ENCODE results near the gene OR6J1.

DNA sequence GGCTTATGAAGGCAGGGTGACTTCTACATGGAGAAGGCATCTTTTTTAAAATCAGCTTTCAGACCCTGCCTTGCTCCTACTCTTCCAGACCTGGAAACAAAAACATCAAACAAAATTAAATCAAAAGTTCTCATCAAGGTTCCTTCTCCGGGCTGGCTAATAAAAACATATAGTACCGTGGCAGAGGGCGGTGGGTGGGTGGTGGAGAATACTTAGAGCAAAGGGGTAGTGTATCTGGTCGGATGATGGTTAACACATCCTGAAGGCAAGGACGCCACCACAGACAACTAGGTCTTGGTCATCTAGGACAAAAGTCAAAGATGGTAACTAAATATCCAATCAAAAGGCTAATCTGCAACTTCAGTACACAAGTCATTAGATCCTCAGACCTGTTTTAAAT, 56.9 kb downstream of the OR6J1 start:
- TF ChIP-seq, protein P1, sequence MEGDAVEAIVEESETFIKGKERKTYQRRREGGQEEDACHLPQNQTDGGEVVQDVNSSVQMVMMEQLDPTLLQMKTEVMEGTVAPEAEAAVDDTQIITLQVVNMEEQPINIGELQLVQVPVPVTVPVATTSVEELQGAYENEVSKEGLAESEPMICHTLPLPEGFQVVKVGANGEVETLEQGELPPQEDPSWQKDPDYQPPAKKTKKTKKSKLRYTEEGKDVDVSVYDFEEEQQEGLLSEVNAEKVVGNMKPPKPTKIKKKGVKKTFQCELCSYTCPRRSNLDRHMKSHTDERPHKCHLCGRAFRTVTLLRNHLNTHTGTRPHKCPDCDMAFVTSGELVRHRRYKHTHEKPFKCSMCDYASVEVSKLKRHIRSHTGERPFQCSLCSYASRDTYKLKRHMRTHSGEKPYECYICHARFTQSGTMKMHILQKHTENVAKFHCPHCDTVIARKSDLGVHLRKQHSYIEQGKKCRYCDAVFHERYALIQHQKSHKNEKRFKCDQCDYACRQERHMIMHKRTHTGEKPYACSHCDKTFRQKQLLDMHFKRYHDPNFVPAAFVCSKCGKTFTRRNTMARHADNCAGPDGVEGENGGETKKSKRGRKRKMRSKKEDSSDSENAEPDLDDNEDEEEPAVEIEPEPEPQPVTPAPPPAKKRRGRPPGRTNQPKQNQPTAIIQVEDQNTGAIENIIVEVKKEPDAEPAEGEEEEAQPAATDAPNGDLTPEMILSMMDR (IDR thresholded peaks at IDR 0.05) = no peak
- no peak for TF ChIP-seq POLR2A (IDR thresholded peaks at IDR 0.05)
